ENCODE measurements around the gene KRTAP1-3.

GRCh38 chr17:41004397-41004796 is 30.3 kb downstream of the KRTAP1-3 start:
- TF ChIP-seq CTCF (IDR thresholded peaks at IDR 0.05), result no peak
- no peak for TF ChIP-seq POLR2AphosphoS5 (IDR thresholded peaks at IDR 0.05)
- no peak for TF ChIP-seq POLR2A (IDR thresholded peaks at IDR 0.05)

Measured in upper lobe of left lung (tissue), 4 donors.